GM18520 (cell line): ENCODE measurements around the gene FN3K.
A peak's percentile ranks its signal among the peaks of the same experiment; 100 is the strongest.

Experiments
- ATAC-seq: cut with Tn5 transposase; IDR thresholded peaks from one replicate; pipeline ENCODE4 v1.9.1; 2021; ENCODE audit not compliant: unreplicated experiment

The FN3K gene

GRCh38 chr17:82703036-82703745, 32.2 kb upstream of the FN3K start:
- ATAC-seq = no peak

GRCh38 chr17:82703935-82704865, 31.2 kb upstream of the FN3K start:
- no peak for ATAC-seq

GRCh38 chr17:82704886-82705285, 30.5 kb upstream of the FN3K start:
- no peak for ATAC-seq

GRCh38 chr17:82705756-82706155, 29.7 kb upstream of the FN3K start:
- ATAC-seq = no peak

GRCh38 chr17:82709024-82709675, 26.3 kb upstream of the FN3K start:
- ATAC-seq = no peak

GRCh38 chr17:82709676-82710498, 25.5 kb upstream of the FN3K start:
- no peak for ATAC-seq

GRCh38 chr17:82710499-82711232, 24.7 kb upstream of the FN3K start:
- ATAC-seq = no peak

GRCh38 chr17:82713071-82713723, 22.2 kb upstream of the FN3K start:
- ATAC-seq = no peak

- ATAC-seq = peak; percentile 42
These were observed 19.0 kb upstream of the FN3K start, which contains the start of gene FN3KRP for GRCh38 chr17:82716203-82717010. Gene FN3KRP, plus strand, starts transcription at chr17:82716706. Its CDS starts 50 bp downstream, at chr17:82716756.

- ATAC-seq = no peak
These were observed 16.3 kb upstream of the FN3K start for GRCh38 chr17:82718986-82719685.

- no peak for ATAC-seq
These were observed 15.2 kb upstream of the FN3K start for GRCh38 chr17:82720204-82720603.

GRCh38 chr17:82722341-82723013, 12.9 kb upstream of the FN3K start:
- no peak for ATAC-seq

- no peak for ATAC-seq
These were observed 12.1 kb upstream of the FN3K start for GRCh38 chr17:82723169-82723807.

- ATAC-seq = no peak
These were observed 9.0 kb upstream of the FN3K start for GRCh38 chr17:82726427-82726826.

GRCh38 chr17:82729479-82730260, 5.7 kb upstream of the FN3K start:
- no peak for ATAC-seq

GRCh38 chr17:82732118-82732743, 3.2 kb upstream of the FN3K start:
- ATAC-seq = no peak
